Hematopoietic multipotent progenitor cell treated with erythropoietin and hydrocortisone succinate and interleukin-3 and kit ligand, for 4 days (in vitro differentiated cells): ENCODE measurements around the gene ABL2.

ENCODE experiments used
- DNase-seq: peaks from one replicate; pipeline ENCODE4 v3.0.0-alpha.2; 2015

The ABL2 gene

DNA sequence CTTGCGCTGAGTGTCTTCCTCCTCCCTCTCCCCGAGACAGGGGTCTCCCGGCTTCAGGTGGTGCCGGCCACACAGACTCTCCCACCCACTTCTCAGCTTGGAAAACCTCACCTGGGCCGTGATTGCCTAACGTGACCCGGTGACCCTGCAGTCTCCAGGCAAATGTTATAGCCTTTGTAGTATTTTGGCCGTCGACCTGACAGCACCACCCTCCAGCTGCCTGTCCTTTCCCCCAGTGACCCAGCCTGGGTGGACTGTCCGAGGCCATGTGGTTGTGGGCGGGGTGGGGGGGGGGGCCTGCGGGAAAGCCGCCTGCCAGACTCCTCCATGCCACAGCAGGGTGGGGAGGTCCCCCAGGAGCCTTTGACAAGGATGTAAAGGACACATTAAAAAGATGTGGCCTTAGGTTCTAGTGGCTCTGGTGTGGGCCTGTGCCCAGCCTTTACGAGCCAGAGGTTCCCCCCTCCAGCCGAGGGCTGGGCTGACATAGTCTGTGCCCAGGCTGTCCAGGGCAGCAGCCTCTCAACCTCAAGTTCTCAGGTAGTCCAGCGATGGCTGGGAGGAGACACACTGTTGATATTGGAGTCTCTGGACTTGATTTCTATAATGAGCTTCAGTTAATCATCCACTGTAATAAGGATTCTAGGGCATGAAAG is 139.5 kb downstream of the ABL2 start:
- DNase-seq: no peak

DNA sequence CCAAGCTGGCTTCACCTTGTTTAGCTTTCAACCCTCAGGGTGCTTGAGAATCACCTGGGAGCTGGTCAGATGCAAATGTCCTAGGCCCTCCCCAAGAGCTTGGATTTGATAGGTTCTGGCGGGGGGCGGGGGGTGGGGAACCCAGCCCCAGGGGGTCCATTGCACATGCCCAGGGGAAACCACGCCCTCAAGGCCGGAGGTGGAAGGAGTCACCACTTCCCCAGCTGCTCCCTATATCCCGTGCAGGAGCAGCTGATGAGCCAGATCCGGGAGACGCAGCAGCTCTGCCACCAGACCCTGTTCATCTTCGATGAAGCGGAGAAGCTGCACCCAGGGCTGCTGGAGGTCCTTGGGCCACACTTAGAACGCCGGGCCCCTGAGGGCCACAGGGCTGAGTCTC is 141.8 kb downstream of the ABL2 start:
- DNase-seq: no peak

DNA sequence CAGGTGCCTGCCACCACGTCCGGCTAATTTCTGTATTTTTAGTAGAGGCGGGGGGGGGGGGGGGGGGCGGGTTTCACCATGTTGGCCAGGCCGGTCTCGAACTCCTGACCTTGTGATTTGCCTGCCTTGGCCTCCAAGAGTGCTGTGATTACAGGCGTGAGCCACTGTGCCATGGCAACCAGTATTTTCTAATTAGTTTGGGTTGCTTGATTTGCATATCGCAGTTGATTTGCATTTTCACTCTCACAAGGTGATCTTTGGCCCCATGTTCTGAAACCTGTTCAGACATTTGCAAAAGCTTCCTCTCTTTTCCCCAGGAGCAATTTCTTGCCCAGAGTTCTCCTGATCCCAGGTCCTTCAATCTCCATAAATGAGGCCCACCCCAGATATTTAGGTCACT is 145.9 kb downstream of the ABL2 start:
- DNase-seq: no peak

DNA sequence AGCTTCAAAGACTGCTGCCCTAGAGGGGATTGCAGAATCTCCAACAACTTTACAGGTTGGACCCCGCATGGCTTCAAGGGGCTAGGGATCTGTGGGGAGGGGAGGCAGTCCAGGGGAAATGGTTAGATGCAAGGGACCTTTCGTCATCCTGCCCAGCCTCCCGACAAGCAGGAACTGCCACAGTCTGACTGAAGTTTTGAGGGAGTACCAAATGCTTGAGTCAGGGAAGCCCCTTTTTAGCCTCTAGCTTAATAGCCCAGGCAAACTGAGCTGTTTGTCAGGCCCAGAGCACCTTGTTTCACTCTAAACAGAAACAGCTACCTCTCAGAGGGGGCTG is 146.5 kb downstream of the ABL2 start:
- DNase-seq: peak; percentile 63

DNA sequence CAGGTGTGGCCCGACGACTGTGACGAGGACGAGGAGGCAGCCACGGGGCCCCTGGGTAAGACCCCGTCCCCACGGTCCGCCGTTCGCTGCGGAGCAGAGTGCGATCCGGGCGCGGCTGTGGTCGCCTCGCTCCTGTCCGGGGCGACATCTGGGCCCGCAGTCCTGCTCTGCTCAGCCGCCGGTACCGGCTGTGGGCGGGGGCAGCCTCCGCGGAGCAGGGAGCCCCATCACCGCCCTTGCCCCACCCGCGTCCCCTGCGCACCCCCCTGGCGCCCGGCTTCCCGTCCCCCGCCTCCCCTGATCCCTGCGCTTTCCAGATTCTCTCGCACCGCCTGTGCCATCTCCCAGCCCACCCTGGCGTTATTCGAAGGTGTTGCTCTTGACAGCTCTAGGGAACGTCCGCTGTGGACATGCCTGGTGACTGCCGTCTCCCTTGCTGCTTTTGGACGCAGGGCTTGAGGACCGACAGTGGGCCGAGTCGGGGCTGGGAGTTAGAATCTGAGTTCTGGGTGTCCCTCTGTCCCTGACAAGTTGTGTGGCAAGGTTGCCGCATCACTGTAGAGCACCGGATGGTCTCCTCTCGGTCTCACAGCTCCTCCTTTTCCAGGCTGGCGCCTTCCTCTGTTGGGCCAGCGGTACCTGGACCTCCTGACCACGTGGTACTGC is 147.0 kb downstream of the ABL2 start:
- peak; percentile 58 for DNase-seq

DNA sequence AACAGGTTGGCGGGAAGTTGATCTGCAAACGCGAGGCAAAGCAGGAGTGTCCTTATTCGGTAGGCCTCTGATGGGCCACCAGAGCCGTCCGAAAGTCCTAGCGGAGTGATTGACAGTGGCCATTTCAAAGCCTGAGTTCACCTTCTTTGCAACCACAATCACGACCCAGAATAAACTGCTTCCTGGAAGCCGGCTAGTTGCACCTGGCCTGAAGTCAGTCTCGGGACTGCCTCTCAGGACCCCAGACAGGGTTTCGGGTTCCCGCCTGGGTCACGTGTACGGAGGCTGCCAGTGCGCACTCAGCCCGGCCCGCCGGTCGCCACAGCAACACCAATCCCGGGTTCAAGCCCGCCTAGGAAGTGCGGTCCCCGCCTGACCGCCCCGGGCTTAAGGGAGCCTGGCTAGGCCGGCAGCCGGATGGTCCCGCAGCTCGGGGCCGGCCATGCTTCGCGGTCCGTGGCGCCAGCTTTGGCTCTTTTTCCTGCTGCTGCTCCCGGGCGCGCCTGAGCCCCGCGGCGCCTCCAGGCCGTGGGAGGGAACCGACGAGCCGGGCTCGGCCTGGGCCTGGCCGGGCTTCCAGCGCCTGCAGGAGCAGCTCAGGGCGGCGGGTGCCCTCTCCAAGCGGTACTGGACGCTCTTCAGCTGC is 147.7 kb downstream of the ABL2 start, which contains the start of gene TOR3A:
Gene TOR3A (plus strand): TSS at position 384 of the 646 bp plus-strand sequence. CDS start 59 bp downstream, at position 443.
- DNase-seq: peak; percentile 95

DNA sequence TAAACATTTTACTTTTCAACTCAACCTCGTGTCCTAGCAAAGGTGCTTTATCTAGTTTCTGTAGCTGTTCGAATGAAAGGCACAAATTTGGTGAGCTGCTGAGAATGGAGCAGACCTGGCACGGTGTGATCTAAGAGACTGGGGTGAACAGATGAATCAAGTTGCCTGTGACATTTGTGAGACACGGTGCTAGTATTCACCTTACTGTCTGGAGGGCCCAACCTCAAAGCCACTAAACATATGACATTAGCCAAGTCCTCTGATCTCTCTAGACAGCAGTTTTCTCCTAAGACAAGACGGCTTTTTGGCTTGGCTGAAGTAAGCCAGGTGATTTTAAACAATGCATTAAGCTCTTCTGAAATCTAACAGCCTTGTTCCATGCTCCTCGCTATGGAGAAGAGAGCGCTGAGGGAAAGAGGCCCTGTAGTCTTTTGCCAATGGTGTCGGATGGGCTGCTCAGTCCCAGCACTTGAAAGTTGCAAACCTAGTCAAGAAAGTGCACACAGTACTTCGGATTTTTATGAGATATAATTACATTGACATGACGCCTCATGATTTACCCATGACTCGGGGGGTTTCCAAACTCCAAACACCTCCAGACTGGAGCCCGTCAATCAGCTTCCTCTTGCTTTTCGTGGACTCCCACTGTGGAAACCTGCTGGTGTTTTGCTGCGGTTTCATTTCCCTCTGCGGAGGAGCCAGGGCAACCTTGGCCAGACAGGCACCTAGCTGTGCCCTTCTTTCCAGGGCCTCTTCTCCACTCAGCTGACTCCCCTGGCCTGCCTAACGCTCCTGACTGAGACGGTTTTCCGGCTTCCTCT is 148.4 kb downstream of the ABL2 start:
- DNase-seq: peak; percentile 41

DNA sequence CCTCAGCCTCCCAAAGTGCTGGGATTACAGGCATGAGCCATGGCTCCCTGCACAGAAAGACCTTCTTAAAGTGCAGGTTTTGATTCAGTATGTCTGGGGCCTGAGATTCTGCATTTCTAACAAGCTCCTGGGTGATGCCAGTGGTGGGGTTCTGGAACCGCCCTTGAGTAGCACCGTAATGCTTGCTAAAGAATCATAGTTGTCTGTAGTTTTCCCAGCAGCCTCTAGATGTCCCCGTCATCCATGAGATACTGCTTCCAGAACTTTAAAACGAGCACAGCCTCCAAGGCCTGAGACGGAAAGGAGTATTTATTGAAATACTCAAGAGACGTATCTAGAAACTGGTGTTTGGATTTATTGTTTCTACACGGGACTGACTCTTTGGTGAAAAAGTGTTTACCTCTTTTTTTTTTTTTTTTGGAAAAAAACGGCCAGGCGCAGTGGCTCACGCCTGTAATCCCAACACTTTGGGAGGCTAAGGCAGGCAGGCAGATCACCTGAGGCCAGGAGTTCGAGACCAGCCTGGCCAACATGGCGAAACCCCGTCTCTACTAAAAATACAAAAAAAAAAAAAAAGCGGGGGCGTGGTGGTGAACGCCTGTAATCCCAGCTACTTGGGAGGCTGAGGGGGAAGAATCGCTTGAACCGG is 150.2 kb downstream of the ABL2 start:
- DNase-seq: peak; percentile 92

DNA sequence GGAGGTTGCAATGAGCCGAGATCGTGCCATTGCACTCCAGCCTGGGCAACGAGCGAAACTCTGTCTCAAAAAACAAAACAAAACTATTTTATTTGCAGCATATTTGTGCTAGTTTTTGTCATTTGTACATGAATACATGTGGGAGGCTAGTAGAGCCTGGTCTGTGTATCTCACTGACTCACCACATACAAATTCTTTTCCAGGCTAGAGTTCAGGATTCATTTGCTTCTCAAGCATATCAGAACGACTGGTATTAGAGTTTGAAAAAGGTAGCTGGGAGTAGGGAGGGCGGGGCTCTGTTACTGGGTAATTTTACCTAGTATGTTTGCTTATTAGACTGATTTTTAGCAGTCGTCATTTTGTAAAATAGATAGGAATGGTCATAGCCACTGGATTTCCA is 152.1 kb downstream of the ABL2 start:
- no peak for DNase-seq

DNA sequence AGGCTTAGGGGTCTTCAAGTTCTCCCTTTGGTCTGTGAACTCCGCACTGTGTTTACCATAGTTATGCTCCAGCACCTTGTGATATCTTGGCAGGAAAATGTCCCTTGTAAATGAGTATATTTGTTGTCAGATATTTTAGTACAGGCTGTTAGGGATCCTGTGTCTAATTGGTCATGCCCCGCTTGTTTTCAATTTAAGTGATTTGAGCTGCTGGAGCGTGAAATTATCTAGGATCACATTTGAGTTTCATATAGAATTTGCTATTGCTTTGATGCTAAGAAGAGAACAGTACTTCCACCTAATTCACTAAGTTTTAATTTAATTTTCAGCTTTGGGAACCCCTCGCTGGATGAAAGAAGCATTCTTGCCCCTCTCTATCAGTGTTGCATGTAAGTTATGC is 163.0 kb downstream of the ABL2 start:
- DNase-seq: no peak

DNA sequence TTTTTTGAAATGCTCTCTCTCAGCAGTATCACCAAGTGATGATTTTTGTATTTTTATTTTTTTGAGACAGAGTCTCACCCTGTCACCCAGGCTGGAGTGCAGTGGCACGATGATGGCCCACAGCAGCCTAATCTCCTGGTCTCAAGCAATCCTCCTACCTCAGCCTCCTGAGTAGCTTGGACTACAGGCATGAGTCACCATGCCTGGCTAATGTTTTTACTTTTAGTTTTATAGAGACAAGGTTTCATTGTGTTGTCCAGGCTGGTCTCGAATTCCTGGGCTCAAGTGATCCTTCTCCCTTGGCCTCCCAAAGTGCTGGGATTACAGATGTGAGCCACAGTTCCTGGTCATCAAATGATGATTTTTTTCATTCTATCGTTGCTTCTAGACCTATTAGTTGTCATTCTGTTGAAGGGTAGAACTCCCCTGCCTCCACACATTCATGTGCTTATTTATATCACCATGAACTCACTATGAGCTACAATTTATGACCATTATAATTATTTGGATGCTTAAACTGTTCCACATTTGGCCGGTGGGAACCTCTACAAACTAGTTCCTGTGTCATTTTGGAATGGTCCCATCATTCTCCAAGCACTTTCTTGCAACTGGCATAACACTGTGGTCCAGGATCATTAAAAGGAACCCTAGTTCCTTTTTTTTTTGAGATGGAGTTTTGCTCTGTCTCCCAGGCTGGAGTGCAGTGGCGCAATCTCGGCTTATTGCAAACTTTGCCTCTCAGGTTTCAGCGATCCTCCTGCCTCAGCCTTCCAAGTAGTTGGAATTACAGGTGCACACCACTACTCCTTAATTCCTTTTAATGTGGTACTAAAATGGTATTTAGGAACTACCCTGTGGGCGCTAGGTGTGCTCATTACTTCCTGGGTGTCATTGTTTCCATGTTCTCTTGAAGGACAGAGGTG is 167.9 kb downstream of the ABL2 start:
- DNase-seq: no peak

DNA sequence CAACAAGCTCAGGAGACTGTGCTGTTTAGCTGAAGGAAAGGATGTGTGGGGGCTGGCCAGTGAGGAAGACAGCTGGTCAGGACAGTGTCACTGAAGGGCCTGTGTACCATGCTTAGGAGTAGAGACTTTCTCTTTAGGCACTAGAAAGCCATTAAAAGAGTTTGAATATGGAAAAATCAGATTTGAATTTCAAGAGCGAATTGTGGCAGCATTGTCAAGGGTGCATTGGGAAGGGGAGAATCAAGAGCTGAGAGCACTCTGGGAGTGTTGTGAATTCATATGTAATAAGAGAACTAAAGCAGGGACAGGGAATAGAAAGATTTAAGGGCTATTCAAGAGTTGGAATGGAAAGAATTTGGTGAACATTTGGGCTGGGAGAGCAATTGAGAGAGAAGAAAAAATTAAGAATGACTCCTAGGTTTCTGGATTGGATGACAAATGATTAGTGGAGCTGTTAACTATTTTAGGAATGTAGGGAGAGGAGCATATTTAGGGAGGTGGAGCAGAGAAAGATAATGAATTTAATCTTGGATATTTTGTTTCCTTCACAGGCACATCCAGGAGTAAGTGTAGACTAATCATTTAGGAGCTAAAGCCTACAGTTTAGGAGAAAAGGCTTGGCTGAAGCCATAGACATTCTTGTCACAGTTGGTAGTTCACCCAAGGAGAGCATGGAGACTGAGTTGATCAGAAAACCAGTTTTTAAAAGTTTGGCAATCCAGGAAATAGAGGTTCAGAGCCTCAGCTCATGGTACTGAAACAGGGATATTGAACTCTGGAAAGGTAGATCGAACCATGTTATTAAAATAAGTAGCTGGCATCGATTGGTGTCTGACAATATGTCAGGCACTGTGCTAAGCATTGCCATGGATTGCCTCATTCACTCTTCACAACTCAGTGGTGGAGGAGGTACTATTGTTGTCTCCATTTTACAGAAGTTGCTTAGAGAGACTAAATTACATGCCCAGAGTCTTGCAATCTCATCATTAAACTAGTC is 170.7 kb downstream of the ABL2 start:
- DNase-seq: peak; percentile 14

DNA sequence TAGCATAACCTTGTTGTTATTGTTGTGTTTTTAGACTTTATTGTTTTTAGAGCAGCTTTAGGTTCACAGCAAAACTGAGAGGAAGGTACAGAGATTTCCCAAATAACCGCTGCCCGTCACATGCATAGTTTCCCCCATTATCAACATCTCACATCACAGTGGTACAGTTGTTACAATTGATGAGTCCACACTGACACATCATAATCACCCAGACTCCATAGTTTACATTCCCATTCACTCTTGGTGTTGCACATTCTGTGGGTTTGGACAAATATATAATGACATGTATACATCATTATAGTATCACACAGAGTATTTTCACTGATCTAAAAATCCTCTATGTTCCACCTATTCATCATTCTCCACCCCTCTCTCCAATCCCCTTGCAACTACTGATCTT is 173.5 kb downstream of the ABL2 start:
- DNase-seq: no peak

DNA sequence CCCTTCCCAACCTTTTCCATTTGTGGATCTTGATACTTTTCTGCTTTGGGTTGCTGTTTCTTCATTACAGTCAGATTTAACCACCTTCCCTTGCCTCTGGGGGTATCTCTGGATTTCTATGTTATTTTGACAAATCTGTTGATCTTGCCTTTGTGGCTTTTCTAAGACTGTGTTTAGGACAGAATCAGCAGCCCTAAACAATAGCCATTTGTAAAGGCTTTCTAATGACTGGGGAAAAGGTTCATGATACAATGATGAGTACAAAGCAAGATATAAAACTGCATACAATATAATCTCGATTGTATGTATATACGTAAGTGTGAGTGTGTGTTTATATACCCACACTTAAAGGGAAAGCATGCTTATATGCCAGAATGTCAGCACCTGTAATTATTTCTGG is 176.0 kb downstream of the ABL2 start:
- no peak for DNase-seq

DNA sequence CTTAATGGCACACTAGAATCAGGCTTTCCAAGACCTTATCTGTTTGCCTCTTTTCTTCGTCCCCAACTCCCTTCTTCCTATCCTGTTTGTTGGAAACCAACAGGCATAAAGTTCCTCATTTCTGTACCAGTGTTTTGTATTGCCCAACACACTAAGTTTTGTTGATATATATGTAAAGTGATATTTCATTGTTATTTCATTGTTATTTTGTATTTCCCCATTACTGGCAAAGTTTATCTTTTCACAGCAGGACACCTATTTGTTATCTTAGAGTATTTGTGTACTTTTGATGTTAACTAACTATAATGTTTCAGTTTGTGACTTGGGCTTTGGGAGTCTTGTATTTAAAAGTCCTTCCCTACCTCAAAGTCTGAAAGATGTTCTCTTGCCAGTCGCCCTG is 176.7 kb downstream of the ABL2 start:
- DNase-seq: no peak
